ENCODE measurements around the gene MRPL36. TPM values are rescaled to one million over a fixed set of nuclear protein-coding genes. Genes with fewer than 3 reads are reported as not detected.
A peak's percentile ranks its signal among the peaks of the same experiment; 100 is the strongest.
"Not testable (repeated sequence)": the region's sequence is repeated elsewhere in the genome, so short reads cannot be mapped to it uniquely, and the experiment has no call there.

Gene MRPL36
- polyA plus RNA-seq, 1 experiment, result 104 TPM

- DNase-seq (ENCODE audit: low read depth, low spot score), result no peak
- Histone ChIP-seq H3K9me3 (ENCODE audit: control insufficient read depth, insufficient read depth, low read length) (peaks cover 3% of the 10 kb centered on the region; the same call in 1 of the 2 replicates), H3K27ac (ENCODE audit: low read depth, low read length) (peak overlapping the region; percentile 80), H3K27me3 (ENCODE audit: control insufficient read depth, insufficient read depth, low read length) (no peaks in the 10 kb centered on the region), H3K4me3 (ENCODE audit: low read depth, low read length) (peak overlapping the region; percentile 87)
- POLR2A ChIA-PET, result no interaction called here
- CTCF ChIA-PET, result interaction anchor here (1.6 to 3.9 kb wide), 3 partner anchors 11 to 38 kb away, joined by 3 to 23 read pairs (median 14); no protein-coding TSS in a partner anchor
- no peak for TF ChIP-seq CTCF (IDR thresholded peaks at IDR 0.05; ENCODE audit: low read depth, low read length)
Observed at GRCh38 chr5:1800472-1801221, 1.0 kb upstream of the MRPL36 start.

- DNase-seq (ENCODE audit: low read depth, low spot score), result no peak
- H3K9me3 ChIP-seq (ENCODE audit: control insufficient read depth, insufficient read depth, low read length), result peaks cover 16% of the 10 kb centered on the region
- peak overlapping the region; percentile 31 for H3K27ac ChIP-seq (ENCODE audit: low read depth, low read length)
- H3K27me3 ChIP-seq (ENCODE audit: control insufficient read depth, insufficient read depth, low read length), result no peaks in the 10 kb centered on the region
- peak overlapping the region; percentile 74 for H3K4me3 ChIP-seq (ENCODE audit: low read depth, low read length)
- ChIA-PET CTCF (interaction anchor here (1.2 to 3.3 kb wide), 2 partner anchors 9 to 26 kb away, joined by 5 to 14 read pairs; no protein-coding TSS in a partner anchor), POLR2A (interaction anchor here (1.1 kb wide), 1 partner anchor 9 kb away, joined by 8 read pairs; no protein-coding TSS in a partner anchor)
- no peak for TF ChIP-seq CTCF (IDR thresholded peaks at IDR 0.05; ENCODE audit: low read depth, low read length)
Observed at GRCh38 chr5:1799110-1799601, 481 bp downstream of the MRPL36 start.

- not testable (repeated sequence) for H3K27me3 ChIP-seq (ENCODE audit: control insufficient read depth, insufficient read depth, low read length); DNase-seq (ENCODE audit: low read depth, low spot score); H3K27ac ChIP-seq (ENCODE audit: low read depth, low read length)
- Histone ChIP-seq H3K9me3 (ENCODE audit: control insufficient read depth, insufficient read depth, low read length) (peaks cover 20% of the 10 kb centered on the region), H3K4me3 (ENCODE audit: low read depth, low read length) (peak overlapping the region; percentile 74)
- ChIA-PET POLR2A (interaction anchor here (1.1 kb wide), 1 partner anchor 9 kb away, joined by 8 read pairs; no protein-coding TSS in a partner anchor), CTCF (interaction anchor here (1.0 to 3.3 kb wide), 2 partner anchors 25 to 36 kb away, joined by 3 to 14 read pairs; no protein-coding TSS in a partner anchor)
Observed at GRCh38 chr5:1798589-1798988, 1.0 kb downstream of the MRPL36 start.

- Histone ChIP-seq H3K9me3 (ENCODE audit: control insufficient read depth, insufficient read depth, low read length) (peaks cover 26% of the 10 kb centered on the region), H3K27me3 (ENCODE audit: control insufficient read depth, insufficient read depth, low read length) (no peaks in the 10 kb centered on the region), H3K27ac (ENCODE audit: low read depth, low read length) (no peak overlapping the region), H3K4me3 (ENCODE audit: low read depth, low read length) (no peak overlapping the region)
- POLR2A ChIA-PET, result no interaction called here
- CTCF ChIA-PET, result interaction anchor here (1.0 to 3.3 kb wide), 2 partner anchors 25 to 35 kb away, joined by 3 to 14 read pairs; no protein-coding TSS in a partner anchor
- no peak for TF ChIP-seq CTCF (IDR thresholded peaks at IDR 0.05; ENCODE audit: low read depth, low read length)
- no peak for DNase-seq (ENCODE audit: low read depth, low spot score)
Observed at GRCh38 chr5:1797855-1798254, 1.8 kb downstream of the MRPL36 start.

GRCh38 chr5:1797103-1797800 lies 2.4 kb downstream of the MRPL36 start:
- POLR2A ChIA-PET, result no interaction called here
- CTCF ChIA-PET, result no interaction called here
- no peaks in the 10 kb centered on the region for H3K27me3 ChIP-seq (ENCODE audit: control insufficient read depth, insufficient read depth, low read length)
- no peak for DNase-seq (ENCODE audit: low read depth, low spot score)
- H3K4me3 ChIP-seq (ENCODE audit: low read depth, low read length), result no peak overlapping the region
- no peak for TF ChIP-seq CTCF (IDR thresholded peaks at IDR 0.05; ENCODE audit: low read depth, low read length)
- peaks cover 26% of the 10 kb centered on the region for H3K9me3 ChIP-seq (ENCODE audit: control insufficient read depth, insufficient read depth, low read length)
- H3K27ac ChIP-seq (ENCODE audit: low read depth, low read length), result no peak overlapping the region

Data from AG04450 (cell line).